Spleen (tissue), 11 donors: ENCODE results near the gene POU2F1. TPM values are rescaled to one million over a fixed set of nuclear protein-coding genes. Genes with fewer than 3 reads are reported as not detected.

Experiments used
- DNase-seq: peaks from one replicate; pipeline ENCODE4 v3.0.0-alpha.2; 2020
- H3K27ac ChIP-seq, 8 donors: fragments of 200-600 bp; sonication (generic) in 7 of 8; 1 replicate in 4 of 8; 2 replicates in 4 of 8; pipeline versions ENCODE4 v1.5.0 to v1.8.0; 2016 to 2021; ENCODE audit warnings: inconsistent platforms in 4 of 8, mild to moderate bottlenecking in 4 of 8, moderate library complexity in 1 of 8
- H3K27me3 ChIP-seq, 7 donors: fragments of 200-600 bp; sonication (generic) in 6 of 7; replicated peaks in 1 of 7; 1 replicate in 4 of 7; 2 replicates in 3 of 7; pipeline versions ENCODE4 v1.5.0 to v1.8.0; 2016 to 2021; ENCODE audit warnings: inconsistent platforms in 3 of 7, mild to moderate bottlenecking in 1 of 7
- H3K36me3 ChIP-seq, 6 donors: fragments of 200-600 bp; sonication (generic) in 5 of 6; 1 replicate in 4 of 6; 2 replicates in 2 of 6; pipeline versions ENCODE4 v1.5.0 to v1.8.0; 2016 to 2021; ENCODE audit warnings: inconsistent platforms in 2 of 6
- H3K4me1 ChIP-seq, 6 donors: fragments of 200-600 bp; sonication (generic) in 5 of 6; 1 replicate in 3 of 6; 2 replicates in 3 of 6; pipeline versions ENCODE4 v1.5.0 to v1.8.0; 2016 to 2021; ENCODE audit warnings: inconsistent platforms in 3 of 6
- H3K4me3 ChIP-seq, 8 donors: fragments of 200-600 bp; sonication (generic) in 7 of 8; 1 replicate in 4 of 8; 2 replicates in 4 of 8; pipeline versions ENCODE4 v1.5.0 to v1.8.0; 2016 to 2021; ENCODE audit warnings: inconsistent platforms in 4 of 8, mild to moderate bottlenecking in 4 of 8, moderate library complexity in 2 of 8
- H3K9me3 ChIP-seq, 8 donors: fragments of 200-600 bp; sonication (generic) in 7 of 8; 1 replicate in 4 of 8; 2 replicates in 4 of 8; pipeline versions ENCODE4 v1.5.0 to v1.8.0; 2016 to 2021; ENCODE audit warnings: inconsistent platforms in 4 of 8
- CTCF ChIP-seq, 11 experiments: fragments of 200-600 bp in 7 of 11; fragments of 450-650 bp in 4 of 11; sonication (generic) in 4 of 11; IDR thresholded peaks in 8 of 11; conservative IDR thresholded peaks in 3 of 11; 1 replicate in 7 of 11; 2 replicates in 4 of 11; pipeline versions ENCODE4 v1.4.0 to v1.8.0; 2016 to 2021; ENCODE audit warnings: antibody characterized with exemption in 11 of 11, inconsistent platforms in 4 of 11, mild to moderate bottlenecking in 1 of 11
- POLR2A ChIP-seq, 3 donors: fragments of 450-650 bp; IDR thresholded peaks; one replicate each; pipeline ENCODE4 v1.5.1; 2017; ENCODE audit warnings: antibody characterized with exemption in 3 of 3, mild to moderate bottlenecking in 1 of 3
- POLR2AphosphoS5 ChIP-seq, 3 donors: sonication (generic); formaldehyde crosslinking; IDR thresholded peaks; one replicate each; pipeline ENCODE4 v1.5.1; 2017; ENCODE audit warnings: antibody characterized with exemption in 3 of 3
- WGBS, 5 donors: extraction: QIAGEN DNeasy Blood & Tissue Kit in 3 of 5; methylation state at CpG; one replicate each; pipeline versions ENCODE4 v1.1.5 to v1.1.7; 2013 to 2018; 5-methylcytosine and 5-hydroxymethylcytosine counted together
- intact Hi-C: fragments of 100-400 bp; cut with DNase I; formaldehyde crosslinking; loops from one replicate; pipeline ENCODE4 v1.15.0; 2023; ENCODE audit warnings: low total_unique reads
- polyA plus RNA-seq, 3 donors: library from polyadenylated mRNA; stranded (reverse); fragments of 200-250 nt; gene quantifications; one replicate each; pipeline ENCODE4 v1.2.1, GENCODE V29; 2013
- total RNA-seq, 7 donors: library from RNA; depleted of rRNA in 3 of 7; stranded (reverse); fragments of >200 nt in 3 of 7; fragmentation: NEBNext Ultra II Directional in 4 of 7; extraction: Animal tissue kit (Norgen Biotek cat#: 25700) in 4 of 7; gene quantifications; one replicate each; pipeline versions ENCODE4 v1.1.0 to v1.2.1, GENCODE V29; 2016 to 2021
- donor health status: healthy with polysubstance abuse.
- donor health status: DM: no; HTN: no; CAD: no; lungs with moderate emphysema.
- donor health status: DM: no; HTN: no; CAD: no.
- donor health status: Bipolar disorder and iron deficiency.
- donor health status: healthy.
- donor health status: DM: no; HTN: no; CAD: no.
- donor health status: DM: yes; HTN: yes; CAD: no.

POU2F1 gene
- total and polyA plus RNA-seq, 10 donors, result 1.8 to 60.3 (median 27.4) TPM

- H3K27ac ChIP-seq, result peak overlapping the region; percentile 59 to 92 (median 86)
- TF ChIP-seq CTCF (IDR thresholded peaks at IDR 0.05 in 8 of 11, conservative IDR thresholded peaks at IDR 0.05 in 3 of 11) (no peak), POLR2AphosphoS5 (IDR thresholded peaks at IDR 0.05) (peak in 2 of 3 donors; percentile 70 to 80), POLR2A (IDR thresholded peaks at IDR 0.05) (no peak)
- peak overlapping the region; percentile 39 to 89 (median 64) for H3K4me3 ChIP-seq
- peaks cover 0 to 11% (median 0%) of the 10 kb centered on the region in 7 donors for H3K27me3 ChIP-seq
- H3K4me1 ChIP-seq, result peaks cover 0 to 81% (median 26%) of the 10 kb centered on the region in 6 donors
- no peaks in the 10 kb centered on the region for H3K9me3 ChIP-seq
- DNase-seq, result peak; percentile 94
- intact Hi-C loops, result no loop called here
- WGBS, 5 donors, result 0 to 1% (median 0%) methylated on average over 33 to 85 of the region's 85 CpGs
- no peaks in the 10 kb centered on the region for H3K36me3 ChIP-seq
Observed at GRCh38 chr1:167454894-167455785, 234.5 kb downstream of the POU2F1 start.

GRCh38 chr1:167455786-167456446, 235.2 kb downstream of the POU2F1 start:
- intact Hi-C loops, result no loop called here
- 0 to 1% (median 1%) methylated on average over 9 to 23 of the region's 23 CpGs for WGBS, 5 donors
- DNase-seq, result no peak

GRCh38 chr1:167456524-167456923, 235.8 kb downstream of the POU2F1 start:
- WGBS, 5 donors, result 83 to 88% (median 86%) methylated on average over 5 of the region's 5 CpGs
- no peak for TF ChIP-seq POLR2A (IDR thresholded peaks at IDR 0.05)
- no peak for TF ChIP-seq CTCF (IDR thresholded peaks at IDR 0.05 in 8 of 11, conservative IDR thresholded peaks at IDR 0.05 in 3 of 11)
- no peak for TF ChIP-seq POLR2AphosphoS5 (IDR thresholded peaks at IDR 0.05)
- Histone ChIP-seq H3K27me3 (peaks cover 0 to 11% (median 0%) of the 10 kb centered on the region in 7 donors), H3K9me3 (no peaks in the 10 kb centered on the region), H3K4me1 (peaks cover 0 to 75% (median 20%) of the 10 kb centered on the region in 6 donors), H3K4me3 (peak overlapping the region in 2 of 8 donors; percentile 76 to 89), H3K36me3 (no peaks in the 10 kb centered on the region), H3K27ac (peak overlapping the region; percentile 59 to 92 (median 86))
- intact Hi-C loops, result no loop called here
- DNase-seq, result no peak

More at GRCh38 chr1:167455786-167456446, 235.2 kb downstream of the POU2F1 start:
- Histone ChIP-seq H3K4me1 (peaks cover 0 to 81% (median 23%) of the 10 kb centered on the region in 6 donors), H3K9me3 (no peaks in the 10 kb centered on the region), H3K27ac (peak overlapping the region; percentile 59 to 92 (median 86)), H3K36me3 (no peaks in the 10 kb centered on the region), H3K4me3 (peak overlapping the region; percentile 39 to 89 (median 64)), H3K27me3 (peaks cover 0 to 11% (median 0%) of the 10 kb centered on the region in 7 donors)
- TF ChIP-seq POLR2AphosphoS5 (IDR thresholded peaks at IDR 0.05), result peak in 1 of 3 donors; percentile 3
- TF ChIP-seq POLR2A (IDR thresholded peaks at IDR 0.05), result no peak
- TF ChIP-seq CTCF (IDR thresholded peaks at IDR 0.05 in 8 of 11, conservative IDR thresholded peaks at IDR 0.05 in 3 of 11), result no peak
